GM12874 (cell line): Measurements from ENCODE around the gene INSM2.

Experiments used
- CTCF ChIP-seq: IDR thresholded peaks from 2 replicates; pipeline ENCODE4 v1.5.1; 2011; ENCODE audit warnings: low read depth, mild to moderate bottlenecking, control low read depth, low read length, moderate library complexity; ENCODE audit not compliant: insufficient read depth

The INSM2 gene

GRCh38 chr14:35573911-35574310, 39.9 kb downstream of the INSM2 start:
- no peak for TF ChIP-seq CTCF

GRCh38 chr14:35576260-35576659, 42.3 kb downstream of the INSM2 start:
- no peak for TF ChIP-seq CTCF

- TF ChIP-seq CTCF: no peak
Observed at GRCh38 chr14:35576856-35577255, 42.9 kb downstream of the INSM2 start.

GRCh38 chr14:35578135-35578534, 44.2 kb downstream of the INSM2 start:
- TF ChIP-seq CTCF: no peak

GRCh38 chr14:35578639-35579038, 44.7 kb downstream of the INSM2 start:
- TF ChIP-seq CTCF: no peak
